Heart left ventricle (tissue), 16 donors: ENCODE results near the gene KIF2A. TPM values are rescaled to one million over a fixed set of nuclear protein-coding genes. Genes with fewer than 3 reads are reported as not detected.

ENCODE experiments used
- ATAC-seq, 4 donors: fragments of 200-7000 bp; cut with Tn5 transposase; one replicate each; pipeline ENCODE4 v1.9.1; 2020 to 2022; ENCODE audit warnings: moderate library complexity in 4 of 4, mild to moderate bottlenecking in 3 of 4, moderate number of reproducible peaks in 1 of 4
- DNase-seq, 5 donors: peaks; one replicate each; pipeline ENCODE4 v3.0.0-alpha.2; 2020
- H3K27ac ChIP-seq, 12 donors: fragments of 200-600 bp; sonication (generic) in 4 of 12; one replicate each; pipeline versions ENCODE4 v1.5.0 to v1.8.0; 2016 to 2022; ENCODE audit warnings: mild to moderate bottlenecking in 2 of 12
- H3K27me3 ChIP-seq, 9 donors: fragments of 200-600 bp; sonication (generic) in 2 of 9; one replicate each; pipeline versions ENCODE4 v1.5.1 to v1.8.0; 2016 to 2022; ENCODE audit warnings: mild to moderate bottlenecking in 3 of 9
- H3K36me3 ChIP-seq, 9 donors: fragments of 200-600 bp; sonication (generic) in 2 of 9; one replicate each; pipeline versions ENCODE4 v1.5.0 to v1.8.0; 2018 to 2022; ENCODE audit warnings: mild to moderate bottlenecking in 2 of 9
- H3K4me1 ChIP-seq, 12 donors: fragments of 200-600 bp; sonication (generic) in 4 of 12; one replicate each; pipeline versions ENCODE4 v1.5.0 to v1.8.0; 2016 to 2022; ENCODE audit warnings: mild to moderate bottlenecking in 3 of 12
- H3K4me3 ChIP-seq, 12 donors: fragments of 200-600 bp; sonication (generic) in 4 of 12; one replicate each; pipeline versions ENCODE4 v1.5.0 to v1.8.0; 2017 to 2022; ENCODE audit warnings: mild to moderate bottlenecking in 9 of 12, moderate library complexity in 4 of 12
- H3K9me3 ChIP-seq, 12 donors: fragments of 200-600 bp; sonication (generic) in 4 of 12; one replicate each; pipeline versions ENCODE4 v1.5.0 to v1.8.0; 2016 to 2022; ENCODE audit warnings: mild to moderate bottlenecking in 1 of 12
- POLR2A ChIP-seq, 2 donors: fragments of 450-650 bp; IDR thresholded peaks; one replicate each; pipeline ENCODE4 v1.6.1; 2017; ENCODE audit warnings: antibody characterized with exemption in 2 of 2, mild to moderate bottlenecking in 2 of 2, moderate library complexity in 2 of 2
- WGBS, 4 donors: extraction: QIAGEN DNeasy Blood & Tissue Kit in 2 of 4; methylation state at CpG; one replicate each; pipeline versions ENCODE4 v1.1.5 to v1.1.7; 2013 to 2018; 5-methylcytosine and 5-hydroxymethylcytosine counted together
- intact Hi-C, 10 donors: fragments of 100-400 bp; cut with DNase I; formaldehyde crosslinking; loops; one replicate each; pipeline versions ENCODE4 v1.11.1 to v1.14.2; 2022
- polyA plus RNA-seq, 2 donors: library from polyadenylated mRNA; stranded (reverse); fragments of 200-250 nt; gene quantifications; one replicate each; pipeline ENCODE4 v1.2.3, GENCODE V29; 2013
- total RNA-seq, 9 donors: library from RNA; depleted of rRNA in 2 of 9; stranded (reverse); fragments of >200 nt in 2 of 9; fragmentation: NEBNext Ultra II Directional in 3 of 9; extraction: Animal tissue kit (Norgen Biotek cat#: 25700) in 3 of 9; gene quantifications; one replicate each; pipeline versions ENCODE4 v1.1.0 to v1.2.4, GENCODE V29; 2016 to 2023
- TF ChIP-seq, protein P1 (sequence below), 12 donors: fragments of 200-600 bp; sonication (generic) in 4 of 12; IDR thresholded peaks; one replicate each; pipeline versions ENCODE4 v1.5.0 to v1.8.0; 2018 to 2022; ENCODE audit warnings: antibody characterized with exemption in 12 of 12, mild to moderate bottlenecking in 5 of 12
- donor health status: ischemic (EF 13 %, LVEDD 7.1; RV severe dilation, severe dysfunction).
- donor health status: healthy with polysubstance abuse.
- donor health status: DM: no; HTN: yes; CAD: no.
- donor health status: DM: no; HTN: no; CAD: no.
- donor health status: ischemic (EF 25% LVEDD 6.9; RV normal size, moderate dysfunction).
- donor health status: ischemic (EF 25% LVEDD 5.7; RV mildly dilated, moderate dysfunction).
- donor health status: healthy.
- donor health status: DM: yes; HTN: yes; CAD: no.
- donor health status: ischemic (EF 35%, LVEDD 5.7; RV mildly dilated, moderate dysfunction).
- donor health status: nonischemic (EF 11% LVEDD 7.7; RV severe dilation, severe dysfunction).
- donor health status: DM: yes; HTN: yes; CAD: no.
- donor health status: PGD.
- donor health status: ischemic (EF 29% LVEDD 5.4; RV normal size, mild dysfunction).
- donor health status: nonischemic (EF 23%, LVEDD 6.1; RV moderate dilation, normal function).

Gene KIF2A
- total and polyA plus RNA-seq, 11 donors, result 1.5 to 18.8 (median 10.7) TPM

DNA sequence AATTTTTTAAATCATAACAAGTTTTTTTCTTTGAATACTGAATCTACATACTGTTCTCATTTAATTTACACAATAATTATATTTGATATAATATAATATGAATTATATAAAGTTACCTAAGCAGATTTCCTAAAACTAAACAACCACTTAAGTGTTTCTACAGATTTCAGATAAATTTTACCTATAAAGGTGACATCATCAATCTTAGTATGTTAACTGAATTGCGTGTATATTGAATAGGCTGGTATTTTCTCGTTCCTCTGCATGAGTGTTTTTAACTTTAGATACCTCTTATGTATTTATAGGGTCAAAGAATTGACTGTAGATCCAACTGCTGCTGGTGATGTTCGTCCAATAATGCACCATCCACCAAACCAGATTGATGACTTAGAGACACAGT is 67.4 kb downstream of the KIF2A start:
- Histone ChIP-seq H3K9me3 (no peaks in the 10 kb centered on the region), H3K36me3 (peaks cover 0 to 82% (median 60%) of the 10 kb centered on the region in 9 donors), H3K4me1 (no peaks in the 10 kb centered on the region), H3K27ac (no peak overlapping the region), H3K4me3 (no peak overlapping the region), H3K27me3 (no peaks in the 10 kb centered on the region)
- 93 to 99% (median 97%) methylated on average over 3 of the region's 3 CpGs for WGBS, 4 donors
- TF ChIP-seq, protein P1, sequence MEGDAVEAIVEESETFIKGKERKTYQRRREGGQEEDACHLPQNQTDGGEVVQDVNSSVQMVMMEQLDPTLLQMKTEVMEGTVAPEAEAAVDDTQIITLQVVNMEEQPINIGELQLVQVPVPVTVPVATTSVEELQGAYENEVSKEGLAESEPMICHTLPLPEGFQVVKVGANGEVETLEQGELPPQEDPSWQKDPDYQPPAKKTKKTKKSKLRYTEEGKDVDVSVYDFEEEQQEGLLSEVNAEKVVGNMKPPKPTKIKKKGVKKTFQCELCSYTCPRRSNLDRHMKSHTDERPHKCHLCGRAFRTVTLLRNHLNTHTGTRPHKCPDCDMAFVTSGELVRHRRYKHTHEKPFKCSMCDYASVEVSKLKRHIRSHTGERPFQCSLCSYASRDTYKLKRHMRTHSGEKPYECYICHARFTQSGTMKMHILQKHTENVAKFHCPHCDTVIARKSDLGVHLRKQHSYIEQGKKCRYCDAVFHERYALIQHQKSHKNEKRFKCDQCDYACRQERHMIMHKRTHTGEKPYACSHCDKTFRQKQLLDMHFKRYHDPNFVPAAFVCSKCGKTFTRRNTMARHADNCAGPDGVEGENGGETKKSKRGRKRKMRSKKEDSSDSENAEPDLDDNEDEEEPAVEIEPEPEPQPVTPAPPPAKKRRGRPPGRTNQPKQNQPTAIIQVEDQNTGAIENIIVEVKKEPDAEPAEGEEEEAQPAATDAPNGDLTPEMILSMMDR (IDR thresholded peaks at IDR 0.05), result no peak
- TF ChIP-seq POLR2A (IDR thresholded peaks at IDR 0.05), result no peak
- ATAC-seq, result no peak
- DNase-seq, result no peak
- intact Hi-C loops, result no loop called here

- no peaks in the 10 kb centered on the region for H3K4me1 ChIP-seq
- no peak for DNase-seq
- H3K9me3 ChIP-seq, result no peaks in the 10 kb centered on the region
- no peak for ATAC-seq
- no peak overlapping the region for H3K4me3 ChIP-seq
- 94 to 100% (median 99%) methylated on average over 1 of the region's 1 CpG for WGBS, 4 donors
- TF ChIP-seq, protein P1 (IDR thresholded peaks at IDR 0.05), result no peak
- no peak for TF ChIP-seq POLR2A (IDR thresholded peaks at IDR 0.05)
- H3K36me3 ChIP-seq, result peaks cover 0 to 87% (median 62%) of the 10 kb centered on the region in 9 donors
- no peaks in the 10 kb centered on the region for H3K27me3 ChIP-seq
- no peak overlapping the region for H3K27ac ChIP-seq
- intact Hi-C loops, result no loop called here
Observed at GRCh38 chr5:62374090-62374489, 68.1 kb downstream of the KIF2A start.

- no peaks in the 10 kb centered on the region for H3K9me3 ChIP-seq
- no peak overlapping the region for H3K4me3 ChIP-seq
- peaks cover 0 to 99% (median 76%) of the 10 kb centered on the region in 9 donors for H3K36me3 ChIP-seq
- no peaks in the 10 kb centered on the region for H3K4me1 ChIP-seq
- no peak overlapping the region for H3K27ac ChIP-seq
- intact Hi-C loops, result no loop called here
- DNase-seq (no peak), ATAC-seq (no peak)
- no peaks in the 10 kb centered on the region for H3K27me3 ChIP-seq
- TF ChIP-seq, protein P1 (IDR thresholded peaks at IDR 0.05), result no peak
- TF ChIP-seq POLR2A (IDR thresholded peaks at IDR 0.05), result no peak
Observed at GRCh38 chr5:62375627-62376026, 69.6 kb downstream of the KIF2A start.

DNA sequence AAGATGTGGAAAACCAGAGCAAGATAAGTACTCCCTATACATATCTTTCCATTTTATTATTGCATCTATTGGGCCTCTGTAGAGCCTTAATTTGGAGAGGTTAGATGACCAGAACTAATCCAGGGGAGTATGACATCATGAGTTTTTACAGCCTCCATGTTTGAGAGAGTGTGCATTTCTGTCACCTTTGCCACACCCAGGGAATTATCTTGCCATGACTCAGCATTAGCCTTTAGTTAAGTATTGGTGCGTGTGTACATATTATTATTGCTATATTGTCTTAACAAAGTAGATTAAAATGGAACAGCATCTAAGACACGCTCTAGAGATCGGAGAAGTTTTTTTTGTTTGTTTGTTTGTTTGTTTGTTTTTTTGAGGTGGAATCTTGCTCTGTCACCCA is 70.1 kb downstream of the KIF2A start:
- peaks cover 0 to 100% (median 80%) of the 10 kb centered on the region in 9 donors for H3K36me3 ChIP-seq
- no peak for DNase-seq

More for the DNA sequence above, 70.1 kb downstream of the KIF2A start:
- WGBS, 4 donors, result 95 to 97% (median 97%) methylated on average over 3 of the region's 3 CpGs
- no peak overlapping the region for H3K27ac ChIP-seq
- no peak for ATAC-seq
- H3K9me3 ChIP-seq, result no peaks in the 10 kb centered on the region
- no peaks in the 10 kb centered on the region for H3K4me1 ChIP-seq
- no peak overlapping the region for H3K4me3 ChIP-seq
- TF ChIP-seq, protein P1 (IDR thresholded peaks at IDR 0.05), result no peak
- no peak for TF ChIP-seq POLR2A (IDR thresholded peaks at IDR 0.05)
- H3K27me3 ChIP-seq, result no peaks in the 10 kb centered on the region
- intact Hi-C loops, result no loop called here
